OCI-LY3 (cell line): ENCODE data around the gene CFAP91.

Experiments
- EZH2phosphoT487 ChIP-seq: fragments of 200-600 bp; shearing (Covaris generic); IDR thresholded peaks from 2 replicates; pipeline ENCODE4 v1.6.1; 2018; ENCODE audit warnings: antibody characterized with exemption, mixed run types, low read depth
- TF ChIP-seq, protein P1 (sequence below): fragments of 200-600, 300-600 bp; sonication (generic); IDR thresholded peaks from 2 replicates; pipeline ENCODE4 v1.5.1; 2014; ENCODE audit warnings: antibody characterized with exemption, low read length, low read depth

GRCh38 chr3:119653876-119654275 is 48.9 kb upstream of the CFAP91 start:
- TF ChIP-seq, protein P1, sequence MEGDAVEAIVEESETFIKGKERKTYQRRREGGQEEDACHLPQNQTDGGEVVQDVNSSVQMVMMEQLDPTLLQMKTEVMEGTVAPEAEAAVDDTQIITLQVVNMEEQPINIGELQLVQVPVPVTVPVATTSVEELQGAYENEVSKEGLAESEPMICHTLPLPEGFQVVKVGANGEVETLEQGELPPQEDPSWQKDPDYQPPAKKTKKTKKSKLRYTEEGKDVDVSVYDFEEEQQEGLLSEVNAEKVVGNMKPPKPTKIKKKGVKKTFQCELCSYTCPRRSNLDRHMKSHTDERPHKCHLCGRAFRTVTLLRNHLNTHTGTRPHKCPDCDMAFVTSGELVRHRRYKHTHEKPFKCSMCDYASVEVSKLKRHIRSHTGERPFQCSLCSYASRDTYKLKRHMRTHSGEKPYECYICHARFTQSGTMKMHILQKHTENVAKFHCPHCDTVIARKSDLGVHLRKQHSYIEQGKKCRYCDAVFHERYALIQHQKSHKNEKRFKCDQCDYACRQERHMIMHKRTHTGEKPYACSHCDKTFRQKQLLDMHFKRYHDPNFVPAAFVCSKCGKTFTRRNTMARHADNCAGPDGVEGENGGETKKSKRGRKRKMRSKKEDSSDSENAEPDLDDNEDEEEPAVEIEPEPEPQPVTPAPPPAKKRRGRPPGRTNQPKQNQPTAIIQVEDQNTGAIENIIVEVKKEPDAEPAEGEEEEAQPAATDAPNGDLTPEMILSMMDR, result no peak
- no peak for TF ChIP-seq EZH2phosphoT487
